ENCODE measurements around the gene AIM2. TPM values are rescaled to one million over a fixed set of nuclear protein-coding genes. Genes with fewer than 3 reads are reported as not detected.
A peak's percentile ranks its signal among the peaks of the same experiment; 100 is the strongest.
"Not testable (repeated sequence)": the region's sequence is repeated elsewhere in the genome, so short reads cannot be mapped to it uniquely, and the experiment has no call there.

Gene AIM2
- total RNA-seq, 6 donors from 2014 or later: 0.80 to 5.5 (median 2.7) TPM; not detected in 1

DNA sequence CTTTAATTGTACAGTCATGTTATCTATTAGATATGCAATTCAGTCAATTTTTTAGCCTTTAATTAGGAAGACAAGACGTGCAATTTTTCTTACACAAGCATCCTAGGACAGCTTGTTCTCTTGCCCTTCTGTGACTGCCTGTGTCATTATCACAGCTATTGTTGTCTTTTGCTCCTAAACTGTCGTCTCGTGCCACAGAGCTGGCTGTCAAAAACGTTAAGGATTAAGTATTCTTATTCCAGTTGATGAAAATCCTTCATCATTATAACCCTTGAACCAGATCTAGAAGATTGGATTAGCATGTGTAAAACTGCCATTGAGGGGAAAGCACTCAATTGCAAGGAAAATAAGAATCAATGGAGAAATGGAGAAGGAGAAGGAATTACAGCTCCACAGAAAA is 43.8 kb upstream of the AIM2 start:
- Histone ChIP-seq H3K27me3 (no peaks in the 10 kb centered on the region), H3K4me1 (no peaks in the 10 kb centered on the region), H3K27ac (no peak overlapping the region), H3K4me3 (no peak overlapping the region), H3K36me3 (no peaks in the 10 kb centered on the region), H3K9me3 (no peaks in the 10 kb centered on the region)
- WGBS, 2 donors: 61 to 74% methylated on average over 4 of the region's 4 CpGs
- ATAC-seq (ENCODE audit: low FRiP score in 2 of 2) (no peak), DNase-seq (no peak)
- TF ChIP-seq, protein P1, sequence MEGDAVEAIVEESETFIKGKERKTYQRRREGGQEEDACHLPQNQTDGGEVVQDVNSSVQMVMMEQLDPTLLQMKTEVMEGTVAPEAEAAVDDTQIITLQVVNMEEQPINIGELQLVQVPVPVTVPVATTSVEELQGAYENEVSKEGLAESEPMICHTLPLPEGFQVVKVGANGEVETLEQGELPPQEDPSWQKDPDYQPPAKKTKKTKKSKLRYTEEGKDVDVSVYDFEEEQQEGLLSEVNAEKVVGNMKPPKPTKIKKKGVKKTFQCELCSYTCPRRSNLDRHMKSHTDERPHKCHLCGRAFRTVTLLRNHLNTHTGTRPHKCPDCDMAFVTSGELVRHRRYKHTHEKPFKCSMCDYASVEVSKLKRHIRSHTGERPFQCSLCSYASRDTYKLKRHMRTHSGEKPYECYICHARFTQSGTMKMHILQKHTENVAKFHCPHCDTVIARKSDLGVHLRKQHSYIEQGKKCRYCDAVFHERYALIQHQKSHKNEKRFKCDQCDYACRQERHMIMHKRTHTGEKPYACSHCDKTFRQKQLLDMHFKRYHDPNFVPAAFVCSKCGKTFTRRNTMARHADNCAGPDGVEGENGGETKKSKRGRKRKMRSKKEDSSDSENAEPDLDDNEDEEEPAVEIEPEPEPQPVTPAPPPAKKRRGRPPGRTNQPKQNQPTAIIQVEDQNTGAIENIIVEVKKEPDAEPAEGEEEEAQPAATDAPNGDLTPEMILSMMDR (IDR thresholded peaks at IDR 0.05): no peak
- TF ChIP-seq EP300 (IDR thresholded peaks at IDR 0.05): no peak
- no peak for TF ChIP-seq POLR2A (IDR thresholded peaks at IDR 0.05)
- no peak for TF ChIP-seq POLR2AphosphoS5 (IDR thresholded peaks at IDR 0.05)

DNA sequence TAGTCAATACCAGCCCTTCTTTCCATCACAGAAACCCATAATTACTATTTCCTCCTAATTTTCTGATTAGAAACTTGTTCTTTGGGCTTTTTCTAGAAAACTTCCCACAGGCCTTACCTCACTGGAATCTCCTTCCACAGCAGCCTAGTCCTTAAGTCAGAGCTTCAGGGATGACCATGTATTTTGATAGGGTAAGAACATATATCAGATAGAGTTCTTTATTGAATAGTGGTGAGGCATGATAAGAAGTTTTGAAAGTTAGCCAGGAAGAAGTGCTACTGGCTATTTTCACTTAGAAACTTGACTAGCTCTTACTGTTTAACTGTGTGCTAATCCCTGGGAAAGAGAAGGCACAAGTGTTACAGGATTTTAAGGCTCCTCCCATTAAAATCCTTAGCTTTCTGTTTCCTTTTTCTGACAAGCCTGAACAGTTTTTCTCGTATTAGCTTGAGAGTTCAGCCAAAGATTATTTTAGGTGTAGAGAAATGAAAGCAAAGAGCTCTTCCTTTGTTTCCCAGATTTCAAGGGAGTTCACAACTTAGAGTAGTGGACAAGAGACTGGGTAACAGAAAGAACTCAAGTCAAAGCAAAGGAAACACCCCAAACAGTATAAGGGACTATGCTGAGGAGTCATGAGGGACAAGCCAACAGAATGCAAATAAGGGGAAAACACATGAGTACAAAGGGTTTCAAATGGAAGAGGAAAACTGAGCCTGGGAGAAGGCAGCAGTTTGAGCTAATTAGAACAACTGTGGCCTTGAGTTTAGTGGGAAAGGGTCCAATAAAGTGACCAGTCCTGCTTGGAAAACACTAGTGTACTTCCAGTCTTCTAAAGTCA is 37.2 kb upstream of the AIM2 start:
- Histone ChIP-seq H3K36me3 (no peaks in the 10 kb centered on the region), H3K9me3 (no peaks in the 10 kb centered on the region), H3K4me3 (no peak overlapping the region), H3K27ac (no peak overlapping the region), H3K27me3 (no peaks in the 10 kb centered on the region), H3K4me1 (peaks cover 0 to 6% (median 4%) of the 10 kb centered on the region in 4 donors)
- ATAC-seq (ENCODE audit: low FRiP score in 2 of 2) (peak in 1 of 2 donors; percentile 15), DNase-seq (no peak)
- WGBS, 2 donors: 6 to 10% methylated on average over 1 of the region's 1 CpG
- TF ChIP-seq EP300 (IDR thresholded peaks at IDR 0.05) (no peak), POLR2AphosphoS5 (IDR thresholded peaks at IDR 0.05) (no peak), POLR2A (IDR thresholded peaks at IDR 0.05) (no peak)
- TF ChIP-seq, protein P1 (IDR thresholded peaks at IDR 0.05): no peak

DNA sequence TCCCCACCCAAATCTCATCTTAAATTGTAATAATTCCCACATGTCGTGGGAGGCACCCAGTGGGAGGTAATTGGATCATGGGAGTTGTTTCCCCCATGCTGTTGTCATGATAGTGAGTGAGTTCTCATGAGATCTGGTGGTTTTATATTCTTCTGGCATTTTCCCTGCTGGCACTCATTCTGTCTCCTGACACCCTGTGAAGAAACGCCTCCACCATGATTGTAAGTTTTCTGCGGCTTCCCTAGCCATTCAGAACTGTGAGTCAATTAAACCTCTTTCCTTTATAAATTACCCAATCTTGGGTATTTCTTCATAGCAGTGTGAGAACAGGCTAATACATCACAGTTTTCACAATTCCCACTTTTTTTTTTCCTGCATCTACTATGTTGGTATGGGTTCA is 26.5 kb upstream of the AIM2 start:
- H3K27ac ChIP-seq; H3K27me3 ChIP-seq; H3K9me3 ChIP-seq; H3K36me3 ChIP-seq; DNase-seq; H3K4me3 ChIP-seq; H3K4me1 ChIP-seq; ATAC-seq (ENCODE audit: low FRiP score in 2 of 2): not testable (repeated sequence)
- WGBS, 2 donors: 78 to 81% methylated on average over 3 of the region's 3 CpGs

DNA sequence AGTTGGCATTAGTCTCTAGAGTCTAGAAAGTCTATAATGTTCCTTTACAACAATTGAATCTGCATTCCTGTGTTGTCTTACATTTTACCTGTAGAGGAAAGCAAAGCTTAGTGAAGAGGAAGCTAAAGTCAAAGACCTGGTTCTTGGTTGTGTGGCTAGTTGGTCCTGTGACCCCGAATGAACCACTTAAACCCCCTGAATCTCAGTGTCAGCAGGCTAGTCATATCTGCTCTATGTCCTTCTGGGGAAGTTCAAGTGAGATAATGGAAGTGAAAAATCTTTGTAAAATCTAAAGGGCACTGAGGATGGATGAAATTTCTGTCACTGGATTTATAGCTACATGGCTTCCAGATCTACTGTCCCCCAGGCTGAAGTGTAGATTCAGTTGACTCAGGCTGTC is 24.0 kb upstream of the AIM2 start:
- ATAC-seq (ENCODE audit: low FRiP score in 2 of 2): no peak

DNA sequence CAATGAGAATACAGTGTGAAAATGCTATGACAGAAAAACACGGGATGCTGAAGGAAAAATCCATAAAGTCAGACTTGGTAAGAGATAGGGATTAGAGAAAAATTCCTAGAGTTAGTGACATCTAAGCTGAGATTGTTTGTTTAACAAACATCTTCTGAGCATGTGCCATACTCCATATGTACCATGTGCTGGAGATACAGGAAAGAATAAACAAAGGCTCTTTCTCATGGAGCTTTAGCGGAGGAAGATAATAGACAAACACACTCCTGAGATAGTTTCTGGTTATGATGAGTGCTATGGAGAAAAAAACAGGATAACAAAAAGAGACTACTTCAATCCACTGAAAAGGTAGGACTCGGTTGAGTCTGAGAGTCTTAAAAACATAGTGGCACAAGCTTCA is 22.0 kb upstream of the AIM2 start:
- ATAC-seq (ENCODE audit: low FRiP score in 2 of 2) (no peak), DNase-seq (no peak)
- 74 to 75% methylated on average over 3 of the region's 3 CpGs for WGBS, 2 donors
- Histone ChIP-seq H3K27me3 (no peaks in the 10 kb centered on the region), H3K27ac (no peak overlapping the region), H3K4me3 (no peak overlapping the region), H3K36me3 (no peaks in the 10 kb centered on the region), H3K4me1 (no peaks in the 10 kb centered on the region), H3K9me3 (no peaks in the 10 kb centered on the region)
- TF ChIP-seq EP300 (IDR thresholded peaks at IDR 0.05) (no peak), POLR2A (IDR thresholded peaks at IDR 0.05) (no peak)

More for the DNA sequence above, 24.0 kb upstream of the AIM2 start:
- Histone ChIP-seq H3K9me3 (no peaks in the 10 kb centered on the region), H3K27me3 (no peaks in the 10 kb centered on the region), H3K27ac (no peak overlapping the region), H3K4me3 (no peak overlapping the region), H3K36me3 (no peaks in the 10 kb centered on the region), H3K4me1 (no peaks in the 10 kb centered on the region)
- no peak for TF ChIP-seq EP300 (IDR thresholded peaks at IDR 0.05)
- TF ChIP-seq, protein P1 (IDR thresholded peaks at IDR 0.05): no peak
- TF ChIP-seq POLR2AphosphoS5 (IDR thresholded peaks at IDR 0.05): no peak
- no peak for TF ChIP-seq POLR2A (IDR thresholded peaks at IDR 0.05)
- WGBS, 2 donors: 71 to 92% methylated on average over 1 of the region's 1 CpG
- DNase-seq: no peak

Data from upper lobe of left lung (tissue), 6 donors.